GM18526 (cell line): ENCODE results near the gene FHL2.

Experiments
- POLR2A ChIP-seq: IDR thresholded peaks from 3 replicates; pipeline ENCODE4 v1.6.1; 2011; ENCODE audit not compliant: insufficient read length; ENCODE audit errors: extremely low read depth

Gene FHL2

DNA sequence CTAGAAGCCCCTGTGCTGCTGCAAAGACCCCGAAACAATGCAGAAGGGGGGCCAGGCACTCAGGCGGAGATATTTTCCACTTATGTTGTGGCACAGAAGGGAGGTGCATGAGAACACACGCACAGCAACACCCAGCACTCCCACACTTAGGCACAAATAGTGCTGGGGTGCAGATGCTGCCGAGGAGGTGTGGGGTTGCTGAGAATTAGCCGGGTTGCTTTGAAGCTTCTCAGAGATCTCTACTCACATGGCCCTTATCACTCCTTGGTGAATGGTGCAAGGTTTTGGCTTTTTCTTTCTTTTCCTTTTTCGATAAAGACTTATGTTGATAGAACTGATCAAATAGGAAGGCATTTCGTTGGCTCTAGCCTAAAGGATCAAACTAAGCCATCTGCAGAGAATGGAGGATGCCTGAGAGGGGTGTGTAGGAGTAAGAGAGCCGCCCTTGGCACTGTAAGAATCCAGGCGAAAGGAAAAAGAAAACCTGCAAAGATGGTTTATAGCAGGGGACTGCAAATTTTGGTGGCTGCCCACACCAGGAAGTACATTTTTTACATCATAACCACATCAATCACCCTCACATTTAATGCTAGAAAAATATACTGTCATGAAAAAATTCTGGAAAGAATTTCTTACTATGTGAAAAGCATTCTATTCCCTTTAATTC lies 27.9 kb upstream of the FHL2 start:
- no peak for TF ChIP-seq POLR2A

DNA sequence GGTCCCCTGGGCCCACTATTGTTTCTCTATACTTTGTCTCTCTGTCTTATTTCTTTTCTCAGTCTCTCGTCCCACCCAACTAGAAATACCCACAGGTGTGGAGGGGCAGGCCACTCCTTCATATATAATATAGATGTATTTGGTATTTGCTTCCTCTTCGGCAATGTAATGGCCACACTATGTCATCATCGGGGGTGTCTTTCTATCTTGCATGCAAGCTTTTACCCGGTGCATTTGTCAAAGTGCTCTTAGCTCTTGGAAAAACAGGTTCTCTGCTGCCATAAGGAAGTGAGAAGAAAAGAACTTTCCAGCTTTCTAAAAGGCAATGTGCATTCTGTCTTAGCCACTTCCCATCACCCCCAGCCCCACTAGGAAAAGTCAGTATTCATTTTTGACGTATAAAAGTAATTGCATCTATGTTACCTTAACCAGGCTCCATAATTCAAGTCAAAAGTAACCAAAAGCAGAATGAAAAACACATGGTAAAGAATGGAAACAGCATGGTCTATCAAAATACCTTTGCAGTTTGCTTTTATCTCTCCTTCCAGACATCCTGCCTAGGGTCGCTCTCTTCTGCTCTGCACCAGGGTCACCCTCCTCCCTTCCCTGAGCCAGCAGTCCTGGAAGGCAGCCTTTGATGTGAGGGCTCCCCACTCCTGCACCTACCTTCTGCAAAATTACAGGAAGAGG lies 27.2 kb upstream of the FHL2 start:
- no peak for TF ChIP-seq POLR2A

GRCh38 chr2:105422801-105423200 lies 23.9 kb upstream of the FHL2 start:
- no peak for TF ChIP-seq POLR2A

DNA sequence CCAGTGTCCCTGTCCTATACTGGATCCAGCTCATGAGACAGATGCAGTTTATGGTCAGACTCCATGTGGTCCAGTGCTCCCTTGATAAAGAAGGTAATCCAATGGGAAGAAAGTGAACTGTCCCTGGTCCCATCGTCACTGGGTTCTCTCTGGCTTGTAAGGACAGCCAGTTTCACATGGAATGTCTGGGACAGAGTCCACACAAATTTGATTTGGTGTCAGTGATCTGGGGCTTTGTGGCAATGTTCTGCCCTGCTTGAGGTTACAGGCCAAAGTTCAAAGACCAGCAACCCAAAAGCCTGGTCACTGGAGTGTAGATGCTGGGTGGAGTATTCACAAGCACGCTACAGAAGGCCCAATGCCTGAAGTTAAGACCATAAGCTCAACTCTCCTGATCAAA lies 22.2 kb upstream of the FHL2 start:
- no peak for TF ChIP-seq POLR2A

- no peak for TF ChIP-seq POLR2A
Measured at GRCh38 chr2:105418522-105418921, 19.7 kb upstream of the FHL2 start.

DNA sequence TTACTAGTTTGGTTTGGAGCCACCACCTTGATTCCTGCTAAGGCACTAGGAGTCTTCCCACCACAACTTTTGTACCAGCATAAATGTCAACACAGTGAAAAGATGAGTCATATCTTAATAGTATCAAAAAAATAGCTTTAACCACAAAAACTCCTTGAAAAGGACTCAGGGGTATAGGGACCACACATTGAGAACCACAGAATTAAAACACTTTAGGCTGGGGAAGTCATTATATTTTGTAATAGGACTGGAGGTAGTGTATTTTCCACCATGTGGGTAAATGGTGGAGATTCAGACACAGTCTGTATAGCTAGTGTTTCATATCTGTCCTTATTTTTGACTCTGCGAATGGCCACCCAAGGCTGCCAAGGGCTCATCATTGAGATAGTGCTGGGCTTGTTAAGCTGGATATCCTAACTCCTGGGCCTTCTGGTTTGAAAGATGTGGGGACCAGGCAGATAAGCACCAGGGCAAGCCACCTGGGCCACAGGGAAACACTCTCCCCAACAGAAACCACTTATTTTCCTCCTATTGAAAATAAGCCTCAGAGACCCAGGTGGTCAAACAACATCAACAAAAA lies 19.1 kb upstream of the FHL2 start:
- no peak for TF ChIP-seq POLR2A

DNA sequence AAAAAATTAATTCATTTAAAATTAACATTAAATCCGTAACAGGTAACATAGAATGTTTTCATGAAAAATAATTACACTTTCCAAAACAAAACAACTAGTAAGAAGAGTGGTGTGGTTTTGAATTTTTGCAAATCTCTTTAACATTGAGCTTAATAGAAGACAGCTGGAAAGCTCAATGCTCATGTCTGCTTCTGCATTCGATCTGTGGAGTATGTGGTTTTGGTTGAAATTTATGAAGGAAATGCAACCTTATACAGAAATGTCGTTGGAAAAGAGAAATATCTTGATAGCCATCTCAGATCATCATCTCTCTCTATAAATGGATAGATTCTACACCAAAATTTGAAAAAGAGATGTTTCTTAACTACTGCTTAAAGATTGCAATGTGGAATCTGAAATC lies 17.3 kb upstream of the FHL2 start:
- TF ChIP-seq POLR2A, result no peak

DNA sequence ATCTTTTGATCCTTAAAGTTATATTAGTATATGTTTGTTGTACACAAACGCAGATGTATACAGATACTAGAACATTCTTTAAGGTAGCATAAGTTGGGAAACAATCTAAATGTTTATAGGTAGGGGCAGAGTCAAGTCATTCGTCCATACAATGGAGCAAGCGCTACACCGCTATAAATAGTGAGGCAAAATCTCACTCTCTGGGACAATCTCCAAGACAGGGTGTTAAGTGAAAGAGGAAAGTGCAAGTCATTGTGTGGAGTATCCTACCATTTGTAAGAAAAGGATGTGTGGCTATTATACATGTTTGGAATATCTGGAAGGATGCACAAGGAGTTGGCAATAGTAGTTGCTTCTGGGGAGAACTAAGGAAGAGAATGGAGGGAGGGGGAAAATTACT lies 16.2 kb upstream of the FHL2 start:
- TF ChIP-seq POLR2A, result no peak

DNA sequence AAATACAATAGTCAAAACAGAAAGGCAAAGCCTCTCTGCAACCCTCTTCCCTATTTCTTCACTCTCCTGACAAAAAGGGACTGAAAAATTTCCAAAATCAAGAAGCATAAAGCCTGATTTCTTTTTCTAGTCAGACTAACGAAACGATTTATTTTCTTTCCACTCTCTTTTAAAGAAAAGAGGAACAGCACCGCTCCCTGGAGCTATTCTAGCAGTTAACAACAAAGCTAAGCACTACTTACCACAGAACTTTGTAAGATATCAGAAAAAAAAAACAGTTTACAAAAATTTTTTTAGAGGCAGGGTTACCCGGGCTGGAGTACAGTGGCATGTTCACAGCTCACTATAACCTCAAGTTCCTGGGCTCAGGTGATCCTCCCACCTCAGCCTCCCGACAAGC lies 14.4 kb upstream of the FHL2 start:
- TF ChIP-seq POLR2A, result no peak

GRCh38 chr2:105412584-105412983 lies 13.7 kb upstream of the FHL2 start:
- no peak for TF ChIP-seq POLR2A

DNA sequence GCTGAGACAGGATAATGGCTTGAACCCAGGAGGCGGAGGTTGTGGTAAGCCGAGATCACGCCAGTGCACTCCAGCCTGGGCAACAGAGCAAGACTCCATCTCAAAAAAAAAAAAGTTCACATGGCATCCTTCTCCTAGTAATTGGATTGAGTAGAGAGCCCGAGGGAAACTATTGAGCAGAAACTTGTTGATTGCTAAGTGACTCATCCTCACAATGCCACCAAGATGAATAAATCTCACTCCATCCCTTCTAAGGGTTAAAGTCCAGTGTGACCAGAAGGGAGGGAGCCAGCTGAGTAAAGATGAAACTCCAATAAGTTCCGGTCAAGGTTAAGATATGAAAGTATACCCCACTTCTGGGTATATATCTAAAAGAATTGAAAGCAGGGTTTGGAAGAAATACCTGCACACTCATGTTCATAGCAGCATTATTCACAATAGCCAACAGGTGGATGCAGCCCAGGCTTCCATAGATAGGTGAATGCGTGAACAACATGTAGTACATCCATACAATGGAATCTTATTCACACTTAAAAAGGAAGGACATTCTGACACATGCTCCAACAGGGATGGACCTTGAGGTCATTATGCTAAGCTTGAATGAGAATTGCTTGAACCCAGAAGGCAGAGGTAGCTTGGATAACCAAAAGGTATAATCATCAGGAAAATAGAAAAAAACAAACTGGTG lies 13.0 kb upstream of the FHL2 start:
- no peak for TF ChIP-seq POLR2A

- TF ChIP-seq POLR2A, result no peak
Measured at GRCh38 chr2:105410554-105410953, 11.7 kb upstream of the FHL2 start.

- no peak for TF ChIP-seq POLR2A
Measured at GRCh38 chr2:105409717-105410116, 10.9 kb upstream of the FHL2 start.

DNA sequence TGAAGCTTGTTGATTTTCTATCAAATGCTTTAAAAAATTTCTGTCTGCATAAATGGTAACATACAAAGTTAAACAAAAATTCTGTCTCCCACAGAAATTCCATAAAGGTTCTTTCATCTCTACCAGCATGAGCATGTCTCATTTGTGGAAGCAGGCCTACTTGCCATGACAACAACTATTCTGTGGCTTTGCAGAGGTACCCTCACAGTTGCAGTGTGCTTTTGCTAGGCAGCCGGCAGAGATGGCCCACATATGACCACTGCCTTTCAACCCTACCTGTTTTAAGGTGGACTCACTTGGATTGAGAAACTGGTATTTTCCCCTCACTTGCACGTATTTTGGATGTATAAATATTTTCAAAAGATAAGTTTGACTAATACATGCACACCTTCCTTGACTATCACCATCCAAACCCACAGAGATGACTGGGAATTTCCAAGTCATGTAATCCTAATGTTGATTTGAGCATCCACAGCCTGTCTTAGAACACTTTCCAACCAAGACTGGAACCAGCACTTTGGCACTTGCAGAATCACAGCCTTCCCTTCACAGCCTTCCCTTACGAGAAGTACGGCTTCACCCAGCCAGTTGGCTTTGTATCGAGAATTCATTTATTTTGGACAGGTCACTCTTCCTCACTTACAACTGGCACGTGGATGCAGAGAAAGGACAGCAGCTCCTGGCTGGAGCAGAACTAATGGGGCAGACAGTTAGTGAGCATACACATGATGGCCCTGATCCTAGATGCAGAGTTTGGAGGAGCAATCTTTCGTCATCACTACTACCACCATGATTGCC lies 9.3 kb upstream of the FHL2 start:
- TF ChIP-seq POLR2A, result no peak

DNA sequence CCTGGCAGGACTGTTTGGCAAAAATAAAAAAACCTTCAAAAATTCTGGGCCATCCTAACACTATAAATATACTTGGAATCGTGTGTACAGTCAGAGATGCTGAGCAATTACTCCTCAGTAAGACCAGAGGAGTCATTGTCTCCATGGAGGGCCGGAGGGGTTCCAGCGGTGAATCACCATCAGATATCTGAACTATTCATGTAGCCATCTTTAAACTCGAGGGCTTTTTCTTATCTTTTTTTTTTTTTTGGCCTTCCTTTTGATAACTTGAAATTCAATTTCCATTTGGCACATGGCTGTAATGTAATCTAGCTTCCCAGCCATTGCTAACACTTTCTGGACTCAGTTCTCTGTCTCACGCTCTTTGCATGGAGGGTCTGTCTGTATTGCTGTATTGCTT lies 7.4 kb upstream of the FHL2 start:
- TF ChIP-seq POLR2A, result no peak
